HepG2 (cell line): ENCODE results near the gene HDLBP. TPM values are rescaled to one million over a fixed set of nuclear protein-coding genes. Genes with fewer than 3 reads are reported as not detected.

Source experiments
- DR1 ChIP-seq: sonication (generic); formaldehyde crosslinking; IDR thresholded peaks from 2 replicates; pipeline ENCODE4 v1.8.0; 2021; ENCODE audit warnings: mild to moderate bottlenecking, missing genetic modification reagents, inconsistent platforms
- ETV6 ChIP-seq: sonication (generic); formaldehyde crosslinking; conservative IDR thresholded peaks from 2 replicates; pipeline ENCODE4 v1.4.0; 2020; ENCODE audit warnings: missing genetic modification reagents
- GATAD2A ChIP-seq: IDR thresholded peaks from 2 replicates; pipeline ENCODE4 v1.6.1; 2016
- KMT2A ChIP-seq: sonication (generic); formaldehyde crosslinking; IDR thresholded peaks from 2 replicates; pipeline ENCODE4 v1.4.0; 2020; ENCODE audit warnings: missing genetic modification reagents
- NAIF1 ChIP-seq: sonication (generic); formaldehyde crosslinking; IDR thresholded peaks from 2 replicates; pipeline ENCODE4 v1.5.0; 2020; ENCODE audit warnings: mild to moderate bottlenecking, missing genetic modification reagents, borderline replicate concordance
- NCOR1 ChIP-seq: fragments of 200-600 bp; sonication (generic); IDR thresholded peaks from 2 replicates; pipeline ENCODE4 v1.7.0; 2017; ENCODE audit warnings: antibody characterized with exemption, low read length, borderline replicate concordance
- NFIB ChIP-seq: sonication (generic); formaldehyde crosslinking; IDR thresholded peaks from 2 replicates; pipeline ENCODE4 v1.9.0; 2021; ENCODE audit warnings: missing genetic modification reagents, mild to moderate bottlenecking, borderline replicate concordance
- PRMT3 ChIP-seq: sonication (generic); formaldehyde crosslinking; IDR thresholded peaks from 2 replicates; pipeline ENCODE4 v1.8.1; 2022; ENCODE audit warnings: low read depth, mild to moderate bottlenecking, moderate library complexity, missing genetic modification reagents, borderline replicate concordance
- SMAD9 ChIP-seq: sonication (generic); formaldehyde crosslinking; IDR thresholded peaks from 2 replicates; pipeline ENCODE4 v1.5.1; 2020; ENCODE audit warnings: mild to moderate bottlenecking, missing genetic modification reagents
- SMARCC2 ChIP-seq: fragments of 450-650 bp; IDR thresholded peaks from 2 replicates; pipeline ENCODE4 v1.6.1; 2017; ENCODE audit warnings: antibody characterized with exemption, mild to moderate bottlenecking
- SOX13 ChIP-seq, 3 experiments: fragments of 450-650 bp in 1 of 3; sonication (generic) in 1 of 3; formaldehyde crosslinking in 1 of 3; IDR thresholded peaks in 2 of 3; conservative IDR thresholded peaks in 1 of 3; 2 replicates each; pipeline versions ENCODE4 v1.5.0 to v1.6.1; 2016 to 2020; ENCODE audit warnings: antibody characterized with exemption in 1 of 3, mild to moderate bottlenecking in 1 of 3, missing compliant biosample characterization in 1 of 3, missing genetic modification reagents in 1 of 3, moderate library complexity in 1 of 3
- SYNCRIP ChIP-seq: fragments of 200-400 bp; formaldehyde crosslinking; IDR thresholded peaks from 2 replicates; pipeline ENCODE4 v1.6.1; 2018; ENCODE audit warnings: mild to moderate bottlenecking, low read depth, low read length; ENCODE audit not compliant: insufficient read depth
- ZNF550 ChIP-seq: sonication (generic); formaldehyde crosslinking; IDR thresholded peaks from 2 replicates; pipeline ENCODE4 v1.4.0; 2020; ENCODE audit warnings: mild to moderate bottlenecking, missing genetic modification reagents, borderline replicate concordance
- ZNF644 ChIP-seq: IDR thresholded peaks from 2 replicates; pipeline ENCODE4 v1.6.1; 2016; ENCODE audit warnings: low read depth
- ZNF704 ChIP-seq: sonication (generic); formaldehyde crosslinking; IDR thresholded peaks from 2 replicates; pipeline ENCODE4 v1.8.1; 2023; ENCODE audit warnings: mild to moderate bottlenecking, inconsistent platforms, moderate library complexity, missing genetic modification reagents, borderline replicate concordance
- ZNF883 ChIP-seq: sonication (generic); formaldehyde crosslinking; IDR thresholded peaks from 2 replicates; pipeline ENCODE4 v1.5.1; 2020; ENCODE audit warnings: mild to moderate bottlenecking, missing genetic modification reagents; ENCODE audit errors: not compliant biosample characterization
- polyA plus RNA-seq, 8 experiments: library from polyadenylated mRNA; depleted of rRNA in 3 of 8; stranded (reverse) in 7 of 8; unstranded in 1 of 8; fragments of >200 nt; fragmentation: Illumina TruSeq in 4 of 8; extraction: Trizol in 4 of 8; gene quantifications; 2 replicates each; pipeline versions ENCODE4 v1.2.1 to v1.2.3, GENCODE V29; 2011 to 2016; ENCODE audit warnings: low read depth in 4 of 8, missing spikeins in 1 of 8, mixed read lengths in 1 of 8; ENCODE audit not compliant: insufficient read depth in 1 of 8
- total RNA-seq, 5 experiments: library from RNA; depleted of rRNA; stranded (reverse); fragments of >200 nt; fragmentation: Illumina TruSeq; extraction: Trizol; gene quantifications; 2 replicates each; pipeline ENCODE4 v1.2.3, GENCODE V29; 2016; ENCODE audit warnings: low read depth in 1 of 5
- TF ChIP-seq, protein P1 (sequence below): sonication (generic); formaldehyde crosslinking; conservative IDR thresholded peaks from 2 replicates; pipeline ENCODE4 v1.8.0; 2022; ENCODE audit warnings: low read depth, missing genetic modification reagents
- TF ChIP-seq, protein P2 (sequence below): sonication (generic); formaldehyde crosslinking; IDR thresholded peaks from 2 replicates; pipeline ENCODE4 v1.4.0; 2020; ENCODE audit warnings: missing genetic modification reagents
- TF ChIP-seq, protein P3 (sequence below): sonication (generic); formaldehyde crosslinking; IDR thresholded peaks from 2 replicates; pipeline ENCODE4 v1.4.0; 2020; ENCODE audit warnings: mild to moderate bottlenecking, missing genetic modification reagents, borderline replicate concordance

Gene HDLBP
- total and polyA plus RNA-seq, 2 of the 13 experiments (the other 11 are each of a cell fraction or from before 2014, with no cell fraction given), result 464 to 707 TPM

GRCh38 chr2:241224018-241224850, 91.2 kb downstream of the HDLBP start (continued):
- TF ChIP-seq, protein P1, sequence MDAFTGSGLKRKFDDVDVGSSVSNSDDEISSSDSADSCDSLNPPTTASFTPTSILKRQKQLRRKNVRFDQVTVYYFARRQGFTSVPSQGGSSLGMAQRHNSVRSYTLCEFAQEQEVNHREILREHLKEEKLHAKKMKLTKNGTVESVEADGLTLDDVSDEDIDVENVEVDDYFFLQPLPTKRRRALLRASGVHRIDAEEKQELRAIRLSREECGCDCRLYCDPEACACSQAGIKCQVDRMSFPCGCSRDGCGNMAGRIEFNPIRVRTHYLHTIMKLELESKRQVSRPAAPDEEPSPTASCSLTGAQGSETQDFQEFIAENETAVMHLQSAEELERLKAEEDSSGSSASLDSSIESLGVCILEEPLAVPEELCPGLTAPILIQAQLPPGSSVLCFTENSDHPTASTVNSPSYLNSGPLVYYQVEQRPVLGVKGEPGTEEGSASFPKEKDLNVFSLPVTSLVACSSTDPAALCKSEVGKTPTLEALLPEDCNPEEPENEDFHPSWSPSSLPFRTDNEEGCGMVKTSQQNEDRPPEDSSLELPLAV, result no peak
- TF ChIP-seq SYNCRIP, result no peak
- TF ChIP-seq ZNF550, result no peak
- TF ChIP-seq ETV6 (CRISPR knock-in tag), result no peak
- 0 out of 2 replicates have a peak, but pooled peaks have one; percentile 53 for TF ChIP-seq SMAD9 (CRISPR knock-in tag)
- peak; percentile 84 for TF ChIP-seq KMT2A (CRISPR knock-in tag)
- no peak; the same call in 1 of the 2 replicates for TF ChIP-seq DR1 (CRISPR knock-in tag)
- peak; percentile 65; the same call in 1 of the 2 replicates for TF ChIP-seq GATAD2A (CRISPR knock-in tag)
- TF ChIP-seq SMARCC2, result no peak
- 0 out of 2 replicates have a peak, but pooled peaks have one; percentile 84 for TF ChIP-seq ZNF704
- TF ChIP-seq, protein P2, sequence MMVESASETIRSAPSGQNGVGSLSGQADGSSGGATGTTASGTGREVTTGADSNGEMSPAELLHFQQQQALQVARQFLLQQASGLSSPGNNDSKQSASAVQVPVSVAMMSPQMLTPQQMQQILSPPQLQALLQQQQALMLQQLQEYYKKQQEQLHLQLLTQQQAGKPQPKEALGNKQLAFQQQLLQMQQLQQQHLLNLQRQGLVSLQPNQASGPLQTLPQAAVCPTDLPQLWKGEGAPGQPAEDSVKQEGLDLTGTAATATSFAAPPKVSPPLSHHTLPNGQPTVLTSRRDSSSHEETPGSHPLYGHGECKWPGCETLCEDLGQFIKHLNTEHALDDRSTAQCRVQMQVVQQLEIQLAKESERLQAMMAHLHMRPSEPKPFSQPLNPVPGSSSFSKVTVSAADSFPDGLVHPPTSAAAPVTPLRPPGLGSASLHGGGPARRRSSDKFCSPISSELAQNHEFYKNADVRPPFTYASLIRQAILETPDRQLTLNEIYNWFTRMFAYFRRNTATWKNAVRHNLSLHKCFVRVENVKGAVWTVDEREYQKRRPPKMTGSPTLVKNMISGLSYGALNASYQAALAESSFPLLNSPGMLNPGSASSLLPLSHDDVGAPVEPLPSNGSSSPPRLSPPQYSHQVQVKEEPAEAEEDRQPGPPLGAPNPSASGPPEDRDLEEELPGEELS, result peak; percentile 77
- no peak; the same call in 1 of the 2 replicates for TF ChIP-seq NAIF1 (CRISPR knock-in tag)
- TF ChIP-seq NFIB, result no peak
- TF ChIP-seq NCOR1, result peak; percentile 68
- TF ChIP-seq PRMT3 (CRISPR knock-in tag), result no peak
- TF ChIP-seq SOX13 (IDR thresholded peaks at IDR 0.05), result peak; percentile 3; the same call in 1 of the 2 replicates
- peak in 1 of 2 experiments; percentile 43; a peak in 1 of 4 replicates for TF ChIP-seq SOX13 (CRISPR knock-in tag; conservative IDR thresholded peaks at IDR 0.05 in 1 of 2, IDR thresholded peaks at IDR 0.05 in 1 of 2)
- no peak for TF ChIP-seq ZNF644 (CRISPR knock-in tag)
- peak; percentile 45 for TF ChIP-seq ZNF883 (CRISPR knock-in tag)
- TF ChIP-seq, protein P3, sequence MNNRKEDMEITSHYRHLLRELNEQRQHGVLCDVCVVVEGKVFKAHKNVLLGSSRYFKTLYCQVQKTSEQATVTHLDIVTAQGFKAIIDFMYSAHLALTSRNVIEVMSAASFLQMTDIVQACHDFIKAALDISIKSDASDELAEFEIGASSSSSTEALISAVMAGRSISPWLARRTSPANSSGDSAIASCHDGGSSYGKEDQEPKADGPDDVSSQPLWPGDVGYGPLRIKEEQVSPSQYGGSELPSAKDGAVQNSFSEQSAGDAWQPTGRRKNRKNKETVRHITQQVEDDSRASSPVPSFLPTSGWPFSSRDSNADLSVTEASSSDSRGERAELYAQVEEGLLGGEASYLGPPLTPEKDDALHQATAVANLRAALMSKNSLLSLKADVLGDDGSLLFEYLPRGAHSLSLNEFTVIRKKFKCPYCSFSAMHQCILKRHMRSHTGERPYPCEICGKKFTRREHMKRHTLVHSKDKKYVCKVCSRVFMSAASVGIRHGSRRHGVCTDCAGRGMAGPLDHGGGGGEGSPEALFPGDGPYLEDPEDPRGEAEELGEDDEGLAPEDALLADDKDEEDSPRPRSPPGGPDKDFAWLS, result 0 out of 2 replicates have a peak, but pooled peaks have one; percentile 47
